PC-9 (cell line): ENCODE measurements around the gene TMEM208.

ENCODE experiments used
- EZH2 ChIP-seq: fragments of 200-600 bp; sonication (generic); IDR thresholded peaks from 2 replicates; pipeline ENCODE4 v1.8.0; 2017; ENCODE audit warnings: antibody characterized with exemption, low read depth
- TF ChIP-seq, protein P1 (sequence below): fragments of 200-600 bp; sonication (generic); conservative IDR thresholded peaks from 2 replicates; pipeline ENCODE4 v1.6.1; 2017; ENCODE audit warnings: mixed run types, antibody characterized with exemption, mild to moderate bottlenecking, moderate library complexity

DNA sequence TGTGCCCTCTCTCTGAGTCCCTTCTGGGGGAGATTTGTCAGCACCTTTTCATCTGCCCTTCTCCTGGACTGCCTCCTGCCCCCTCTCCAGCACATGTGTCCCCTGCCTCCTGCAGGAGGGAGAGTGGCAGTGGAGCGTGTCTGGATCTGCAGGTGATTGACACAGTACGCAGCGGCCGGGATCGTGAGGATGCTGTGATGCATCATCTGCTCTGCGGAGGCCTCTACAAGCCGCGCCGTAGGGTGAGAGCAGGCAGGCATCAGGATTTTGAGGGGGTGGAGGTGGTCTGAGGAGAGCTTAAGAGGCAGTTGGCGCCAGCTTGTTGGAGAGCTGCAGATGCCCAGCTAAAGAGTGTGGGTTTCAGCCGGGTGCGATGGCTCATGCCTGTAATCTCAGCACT, 32.8 kb downstream of the TMEM208 start:
- TF ChIP-seq, protein P1, sequence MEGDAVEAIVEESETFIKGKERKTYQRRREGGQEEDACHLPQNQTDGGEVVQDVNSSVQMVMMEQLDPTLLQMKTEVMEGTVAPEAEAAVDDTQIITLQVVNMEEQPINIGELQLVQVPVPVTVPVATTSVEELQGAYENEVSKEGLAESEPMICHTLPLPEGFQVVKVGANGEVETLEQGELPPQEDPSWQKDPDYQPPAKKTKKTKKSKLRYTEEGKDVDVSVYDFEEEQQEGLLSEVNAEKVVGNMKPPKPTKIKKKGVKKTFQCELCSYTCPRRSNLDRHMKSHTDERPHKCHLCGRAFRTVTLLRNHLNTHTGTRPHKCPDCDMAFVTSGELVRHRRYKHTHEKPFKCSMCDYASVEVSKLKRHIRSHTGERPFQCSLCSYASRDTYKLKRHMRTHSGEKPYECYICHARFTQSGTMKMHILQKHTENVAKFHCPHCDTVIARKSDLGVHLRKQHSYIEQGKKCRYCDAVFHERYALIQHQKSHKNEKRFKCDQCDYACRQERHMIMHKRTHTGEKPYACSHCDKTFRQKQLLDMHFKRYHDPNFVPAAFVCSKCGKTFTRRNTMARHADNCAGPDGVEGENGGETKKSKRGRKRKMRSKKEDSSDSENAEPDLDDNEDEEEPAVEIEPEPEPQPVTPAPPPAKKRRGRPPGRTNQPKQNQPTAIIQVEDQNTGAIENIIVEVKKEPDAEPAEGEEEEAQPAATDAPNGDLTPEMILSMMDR = no peak
- no peak for TF ChIP-seq EZH2
